Memory B cell (primary cell): ENCODE measurements around the gene DMD.

Experiments
- ATAC-seq: fragments of 150-1000 bp; cut with Tn5 transposase; 2 replicates; pipeline ENCODE4 v1.10.0; 2021; ENCODE audit warnings: low read depth, mild to moderate bottlenecking, moderate library complexity
- DNase-seq, 2 donors: peaks; one replicate each; pipeline ENCODE4 v3.0.0; 2022; ENCODE audit warnings: low spot score in 2 of 2
- H3K27ac Mint-ChIP-seq: one replicate; pipeline ENCODE4 v1.8.0; 2022; ENCODE audit warnings: mild to moderate bottlenecking, moderate library complexity, mixed read lengths
- H3K27me3 Mint-ChIP-seq: one replicate; pipeline ENCODE4 v1.8.0; 2022; ENCODE audit warnings: mixed read lengths
- H3K36me3 Mint-ChIP-seq: one replicate; pipeline ENCODE4 v1.8.0; 2022; ENCODE audit warnings: mild to moderate bottlenecking, mixed read lengths
- H3K4me1 Mint-ChIP-seq: one replicate; pipeline ENCODE4 v1.8.0; 2022; ENCODE audit warnings: mixed read lengths
- H3K4me3 Mint-ChIP-seq: one replicate; pipeline ENCODE4 v1.8.0; 2022; ENCODE audit warnings: mild to moderate bottlenecking, moderate library complexity, mixed read lengths
- H3K9me3 Mint-ChIP-seq: one replicate; pipeline ENCODE4 v1.8.0; 2022; ENCODE audit warnings: mixed read lengths

Gene DMD

DNA sequence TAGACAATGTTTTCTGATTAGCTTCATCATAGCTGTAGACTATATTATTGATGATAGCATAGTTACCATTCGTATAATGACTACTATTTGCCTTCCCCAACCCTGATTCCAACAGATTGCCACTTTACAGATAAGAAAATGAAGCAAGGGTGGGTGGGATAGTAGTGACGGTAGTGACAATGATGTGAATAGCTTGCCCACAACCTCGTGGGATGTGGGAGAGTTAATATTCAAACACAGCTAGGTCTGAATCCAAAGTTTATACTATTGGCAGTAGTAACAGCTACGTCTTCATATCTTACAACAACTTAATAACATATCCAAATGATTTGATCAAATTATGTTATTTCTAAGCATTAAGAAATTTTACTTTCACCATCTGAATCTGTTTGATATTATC lies 1372.7 kb downstream of the DMD start:
- no peaks in the 10 kb centered on the region for H3K4me1 Mint-ChIP-seq
- no peak overlapping the region for H3K4me3 Mint-ChIP-seq
- no peak for DNase-seq
- H3K36me3 Mint-ChIP-seq: no peaks in the 10 kb centered on the region
- no peaks in the 10 kb centered on the region for H3K27me3 Mint-ChIP-seq
- no peak overlapping the region for H3K27ac Mint-ChIP-seq
- no peaks in the 10 kb centered on the region for H3K9me3 Mint-ChIP-seq
- no peak for ATAC-seq

DNA sequence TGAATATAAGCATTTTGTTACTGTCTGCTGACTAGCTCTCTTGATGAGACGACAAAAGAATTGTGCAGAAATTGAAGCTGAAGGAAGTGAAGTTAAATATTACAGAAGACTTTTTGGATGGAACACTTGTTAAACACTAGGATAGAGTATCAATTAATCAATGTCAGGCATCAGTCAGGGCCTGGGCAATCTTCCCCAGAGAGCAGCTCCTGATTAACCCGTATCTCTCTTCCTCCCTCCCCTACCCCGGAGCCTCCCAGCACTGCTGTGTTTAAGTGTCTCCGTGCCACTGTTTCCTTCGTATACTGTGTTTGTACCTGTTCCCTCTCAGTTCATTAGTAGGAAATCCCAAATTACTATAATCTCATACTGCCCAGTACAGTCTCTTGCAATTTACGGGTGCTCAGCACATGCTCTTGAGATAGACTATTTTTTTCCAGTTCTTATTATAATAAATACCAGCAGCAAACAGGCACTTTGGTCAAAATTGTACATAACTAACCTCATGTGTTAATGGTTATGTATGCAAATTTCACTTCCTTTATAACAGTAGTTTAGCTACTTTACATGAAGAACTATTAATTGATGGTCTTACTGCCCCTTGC lies 1373.8 kb downstream of the DMD start:
- Mint-ChIP-seq H3K36me3 (no peaks in the 10 kb centered on the region), H3K27me3 (no peaks in the 10 kb centered on the region), H3K9me3 (no peaks in the 10 kb centered on the region), H3K4me3 (no peak overlapping the region), H3K4me1 (no peaks in the 10 kb centered on the region), H3K27ac (no peak overlapping the region)
- DNase-seq (no peak), ATAC-seq (no peak)

DNA sequence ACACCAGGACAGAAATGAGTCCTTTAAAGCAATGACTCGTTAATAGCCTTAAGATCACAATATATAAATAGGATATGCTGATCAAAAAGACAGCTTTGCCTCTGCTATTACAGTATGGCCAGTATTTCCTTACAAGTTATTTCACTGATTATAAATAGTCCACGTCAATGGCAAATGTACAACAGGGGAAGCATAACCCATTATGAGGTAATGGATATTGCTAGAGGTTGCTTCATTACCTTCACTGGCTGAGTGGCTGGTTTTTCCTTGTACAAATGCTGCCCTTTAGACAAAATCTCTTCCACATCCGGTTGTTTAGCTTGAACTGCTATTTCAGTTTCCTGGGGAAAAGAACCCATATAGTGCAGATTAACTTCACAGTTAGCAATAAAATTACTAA lies 1374.9 kb downstream of the DMD start:
- H3K36me3 Mint-ChIP-seq: no peaks in the 10 kb centered on the region
- H3K4me1 Mint-ChIP-seq: no peaks in the 10 kb centered on the region
- no peaks in the 10 kb centered on the region for H3K9me3 Mint-ChIP-seq
- no peak overlapping the region for H3K4me3 Mint-ChIP-seq
- ATAC-seq (no peak), DNase-seq (no peak)
- H3K27me3 Mint-ChIP-seq: no peaks in the 10 kb centered on the region
- no peak overlapping the region for H3K27ac Mint-ChIP-seq

DNA sequence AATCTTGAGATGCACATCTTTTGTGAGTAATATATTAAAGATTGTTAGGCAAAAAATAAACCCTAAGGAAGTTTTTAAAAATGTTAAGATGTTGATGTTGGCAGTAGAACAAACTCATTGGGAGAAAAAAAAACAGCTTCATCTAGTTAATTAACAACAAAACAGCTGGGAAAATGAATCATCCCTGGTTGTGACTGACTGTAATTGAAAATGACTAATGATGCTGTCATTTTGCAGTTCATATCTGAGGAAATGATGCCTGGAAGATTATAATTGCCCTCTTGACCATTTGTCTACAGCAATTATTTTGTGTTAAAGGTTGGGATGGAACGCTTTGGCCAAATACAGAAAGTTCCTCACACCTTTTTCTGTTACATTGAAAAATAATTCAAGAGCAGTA lies 1379.1 kb downstream of the DMD start:
- no peak for DNase-seq
- Mint-ChIP-seq H3K27ac (no peak overlapping the region), H3K27me3 (no peaks in the 10 kb centered on the region), H3K4me3 (no peak overlapping the region), H3K4me1 (no peaks in the 10 kb centered on the region), H3K36me3 (no peaks in the 10 kb centered on the region), H3K9me3 (no peaks in the 10 kb centered on the region)
- no peak for ATAC-seq

DNA sequence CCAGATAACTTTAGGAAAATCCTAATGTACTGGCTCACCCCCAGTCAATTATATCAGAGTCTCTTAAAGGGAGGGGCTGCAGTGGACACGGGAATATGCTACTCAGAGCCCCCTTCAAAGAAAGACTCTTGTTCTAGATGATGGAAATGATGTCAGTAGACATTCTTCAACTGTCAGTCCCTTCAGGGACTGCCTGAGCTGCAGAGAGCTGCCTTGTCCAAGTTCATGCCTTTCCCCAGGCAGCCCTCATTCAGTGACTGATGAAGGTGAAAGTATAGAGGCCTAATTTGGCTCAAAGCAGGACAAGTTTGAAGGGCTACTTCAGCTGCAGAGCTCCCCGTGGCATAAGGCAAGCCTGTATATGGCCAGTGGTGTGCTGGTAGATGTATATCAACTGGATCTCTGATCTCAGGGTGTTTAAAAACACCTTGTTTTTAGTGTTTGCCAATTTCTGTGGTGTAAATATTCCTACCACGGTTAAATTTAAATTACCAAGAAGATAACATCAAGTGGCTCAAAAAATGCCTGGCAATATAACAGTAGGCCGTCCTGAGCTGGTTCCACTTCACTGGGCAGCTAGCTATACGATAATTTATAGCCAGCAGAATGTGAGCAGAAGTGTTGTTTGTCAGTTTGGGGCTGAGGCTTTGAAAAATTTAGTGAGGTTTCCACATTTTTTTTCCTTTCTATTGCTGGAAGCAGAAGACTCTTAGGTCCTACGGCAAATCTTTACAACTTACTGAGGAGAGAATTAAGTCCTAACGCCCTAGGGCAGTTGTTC lies 1390.7 kb downstream of the DMD start:
- ATAC-seq (no peak), DNase-seq (no peak)
- Mint-ChIP-seq H3K27ac (no peak overlapping the region), H3K9me3 (no peaks in the 10 kb centered on the region), H3K4me3 (no peak overlapping the region), H3K27me3 (no peaks in the 10 kb centered on the region), H3K4me1 (no peaks in the 10 kb centered on the region), H3K36me3 (no peaks in the 10 kb centered on the region)

DNA sequence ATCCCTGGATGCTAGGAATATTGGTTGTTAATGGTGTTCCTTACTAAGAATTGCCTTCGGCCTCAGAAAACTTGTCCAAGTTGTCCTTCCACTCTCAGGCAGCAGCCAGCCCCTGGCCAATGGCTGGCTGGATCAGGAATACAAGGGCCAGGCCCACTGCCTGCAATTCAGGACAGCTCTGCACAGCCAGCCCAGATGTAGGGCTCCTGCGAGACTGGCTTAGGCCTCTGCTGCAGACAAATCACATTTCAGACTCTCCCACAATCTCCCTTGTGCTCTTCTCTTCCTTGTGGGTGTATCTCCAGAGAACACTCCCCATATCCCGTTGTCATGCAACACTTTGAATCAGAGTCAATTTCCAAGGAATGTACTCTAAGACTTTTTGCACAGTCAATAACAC lies 1391.9 kb downstream of the DMD start:
- H3K27me3 Mint-ChIP-seq: no peaks in the 10 kb centered on the region
- no peaks in the 10 kb centered on the region for H3K9me3 Mint-ChIP-seq
- H3K4me3 Mint-ChIP-seq: no peak overlapping the region
- ATAC-seq (no peak), DNase-seq (no peak)
- no peaks in the 10 kb centered on the region for H3K36me3 Mint-ChIP-seq
- no peaks in the 10 kb centered on the region for H3K4me1 Mint-ChIP-seq
- H3K27ac Mint-ChIP-seq: no peak overlapping the region

DNA sequence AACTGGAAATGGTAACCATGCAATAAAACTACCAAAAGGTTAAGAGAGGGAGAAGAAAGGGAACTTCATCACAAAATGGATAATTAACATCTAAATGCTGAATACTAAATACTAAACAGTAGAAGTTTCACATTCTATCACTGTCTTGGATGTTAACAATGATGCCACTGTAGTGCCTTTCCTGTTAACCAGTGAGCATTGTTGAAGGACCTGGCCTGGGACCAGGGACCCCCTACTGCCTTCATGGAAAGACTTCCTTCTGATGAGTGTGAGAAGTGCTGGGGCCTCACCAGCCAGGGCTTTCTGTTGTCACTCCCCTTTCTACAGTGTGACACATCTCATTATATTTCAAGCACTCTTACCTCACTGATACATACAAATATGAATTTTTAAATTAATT lies 1400.2 kb downstream of the DMD start:
- no peak overlapping the region for H3K27ac Mint-ChIP-seq
- H3K36me3 Mint-ChIP-seq: no peaks in the 10 kb centered on the region
- ATAC-seq (no peak), DNase-seq (no peak)
- H3K4me3 Mint-ChIP-seq: no peak overlapping the region
- no peaks in the 10 kb centered on the region for H3K4me1 Mint-ChIP-seq
- no peaks in the 10 kb centered on the region for H3K27me3 Mint-ChIP-seq
- no peaks in the 10 kb centered on the region for H3K9me3 Mint-ChIP-seq

DNA sequence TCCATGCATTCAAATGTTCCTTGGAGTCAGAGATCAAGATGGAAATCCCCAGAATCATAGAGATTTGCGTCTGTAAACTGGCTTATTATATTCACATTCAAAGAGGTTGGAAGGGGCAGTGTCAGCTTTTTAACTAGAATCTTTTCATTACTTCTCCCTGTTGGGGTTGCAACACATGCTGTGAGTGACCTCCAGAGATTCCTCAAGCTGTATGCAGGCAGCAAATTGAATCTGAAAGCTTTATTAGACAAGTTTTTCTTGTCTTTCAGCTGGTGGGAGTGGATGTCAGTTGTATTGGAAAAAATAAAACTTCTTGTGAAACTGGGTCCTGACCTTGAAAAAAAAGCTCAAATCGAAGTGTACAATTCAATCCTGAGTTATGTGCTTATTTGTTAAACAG lies 1403.0 kb downstream of the DMD start:
- Mint-ChIP-seq H3K27me3 (no peaks in the 10 kb centered on the region), H3K4me3 (no peak overlapping the region), H3K4me1 (no peaks in the 10 kb centered on the region), H3K36me3 (no peaks in the 10 kb centered on the region), H3K9me3 (no peaks in the 10 kb centered on the region), H3K27ac (no peak overlapping the region)
- ATAC-seq (no peak), DNase-seq (no peak)

DNA sequence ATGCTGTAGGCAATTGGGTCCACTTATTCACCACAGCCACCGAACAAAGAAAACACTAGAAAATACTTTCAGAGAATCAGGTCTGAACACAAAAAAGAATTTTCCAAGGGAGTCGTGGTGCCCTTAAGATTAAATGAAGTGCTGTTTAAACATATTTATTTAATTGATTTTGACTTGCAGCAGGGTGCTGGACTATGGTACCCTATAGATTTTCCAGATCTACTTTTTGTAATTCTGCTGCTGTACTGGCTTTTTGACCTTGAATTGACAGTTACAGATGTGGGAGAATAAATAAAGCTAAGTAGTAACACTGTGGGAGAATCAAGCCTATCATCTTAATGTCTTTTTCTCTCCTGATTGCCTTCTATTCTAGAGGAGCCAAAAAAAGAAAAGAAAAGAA lies 1404.2 kb downstream of the DMD start:
- H3K4me3 Mint-ChIP-seq: no peak overlapping the region
- ATAC-seq: no peak
- no peak overlapping the region for H3K27ac Mint-ChIP-seq
- no peaks in the 10 kb centered on the region for H3K27me3 Mint-ChIP-seq
- no peak for DNase-seq
- no peaks in the 10 kb centered on the region for H3K36me3 Mint-ChIP-seq
- no peaks in the 10 kb centered on the region for H3K9me3 Mint-ChIP-seq
- no peaks in the 10 kb centered on the region for H3K4me1 Mint-ChIP-seq

DNA sequence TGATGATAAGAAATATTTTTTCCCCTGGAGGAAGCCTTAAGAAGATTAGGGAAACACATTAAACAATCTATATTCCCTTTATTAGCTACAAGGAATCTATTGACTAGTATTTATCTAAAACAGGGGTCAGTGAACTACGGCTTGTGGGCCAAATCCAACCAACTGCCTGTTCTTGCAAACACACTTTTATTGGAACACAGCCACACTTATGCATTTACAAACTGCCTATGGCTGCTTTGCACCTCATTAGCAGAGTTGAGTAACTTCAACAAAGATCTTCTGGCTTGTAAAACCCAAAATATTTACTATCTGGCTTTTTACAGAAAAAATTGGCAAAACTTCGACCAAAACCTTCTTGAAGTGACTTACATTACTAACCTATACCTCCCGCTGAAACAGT lies 1405.6 kb downstream of the DMD start:
- no peaks in the 10 kb centered on the region for H3K27me3 Mint-ChIP-seq
- H3K9me3 Mint-ChIP-seq: no peaks in the 10 kb centered on the region
- no peak overlapping the region for H3K27ac Mint-ChIP-seq
- no peak overlapping the region for H3K4me3 Mint-ChIP-seq
- H3K36me3 Mint-ChIP-seq: no peaks in the 10 kb centered on the region
- no peak for DNase-seq
- no peaks in the 10 kb centered on the region for H3K4me1 Mint-ChIP-seq
- no peak for ATAC-seq

DNA sequence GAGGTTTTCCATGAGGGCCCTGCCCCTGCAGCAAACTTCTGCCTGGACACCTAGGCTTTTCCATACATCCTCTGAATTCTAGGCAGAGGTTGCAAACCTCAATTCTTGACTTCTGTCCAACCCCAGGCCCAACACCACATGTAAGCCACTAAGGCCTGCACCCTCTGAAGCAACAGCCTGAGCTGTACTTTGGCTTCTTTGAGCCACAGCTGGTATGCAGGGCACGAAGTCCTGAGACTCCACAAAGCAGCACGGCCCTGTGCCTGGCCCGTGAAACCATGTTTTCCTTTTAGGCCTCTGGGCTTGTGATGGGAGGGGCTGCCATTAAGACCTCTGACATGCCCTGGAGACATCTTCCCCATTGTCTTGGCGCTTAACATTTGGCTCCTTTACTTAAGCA lies 1411.1 kb downstream of the DMD start:
- no peaks in the 10 kb centered on the region for H3K36me3 Mint-ChIP-seq
- H3K9me3 Mint-ChIP-seq: no peaks in the 10 kb centered on the region
- ATAC-seq: no peak
- H3K27me3 Mint-ChIP-seq: no peaks in the 10 kb centered on the region
- no peaks in the 10 kb centered on the region for H3K4me1 Mint-ChIP-seq
- H3K4me3 Mint-ChIP-seq: no peak overlapping the region
- no peak for DNase-seq
- H3K27ac Mint-ChIP-seq: no peak overlapping the region

DNA sequence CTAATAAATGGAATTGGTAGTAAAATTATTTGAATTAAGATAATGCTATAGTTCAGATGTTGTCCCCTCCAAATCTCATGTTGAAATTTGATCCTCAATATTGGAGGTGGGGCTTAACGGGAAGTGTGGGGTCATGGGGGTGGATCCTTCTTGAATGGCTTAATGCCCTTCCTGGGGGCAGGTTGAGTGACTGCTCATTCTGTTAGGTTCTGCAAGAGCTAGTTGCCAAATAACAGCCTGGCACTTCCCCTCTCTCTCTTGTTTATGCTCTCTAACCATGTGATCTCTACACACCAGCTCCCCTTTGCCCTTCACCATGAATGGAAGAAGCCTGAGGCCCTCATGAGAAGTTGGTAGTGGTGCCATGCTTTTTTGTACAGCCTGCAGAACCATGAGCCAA lies 1414.7 kb downstream of the DMD start:
- Mint-ChIP-seq H3K4me3 (no peak overlapping the region), H3K4me1 (no peaks in the 10 kb centered on the region), H3K9me3 (no peaks in the 10 kb centered on the region), H3K27ac (no peak overlapping the region), H3K27me3 (no peaks in the 10 kb centered on the region), H3K36me3 (no peaks in the 10 kb centered on the region)
- DNase-seq (no peak), ATAC-seq (no peak)

DNA sequence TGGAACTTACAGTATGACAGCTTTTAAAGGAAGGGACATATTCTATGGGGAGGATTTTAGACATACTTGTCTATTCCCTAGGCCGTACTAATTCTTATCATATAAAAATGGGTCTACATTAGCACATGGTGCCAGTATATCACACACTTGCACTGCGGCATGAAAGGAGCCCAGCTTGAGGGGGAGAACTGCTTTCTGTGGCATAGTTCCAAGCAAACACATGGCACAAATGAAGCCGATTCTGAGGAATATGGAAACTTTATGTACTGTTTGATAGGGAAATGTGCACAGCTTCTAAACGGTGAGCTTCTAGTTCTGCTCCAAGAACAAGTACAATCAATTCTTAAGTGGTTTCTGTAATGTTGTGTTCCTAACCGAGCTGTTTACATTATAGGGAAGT lies 1463.9 kb downstream of the DMD start:
- no peak overlapping the region for H3K4me3 Mint-ChIP-seq

DNA sequence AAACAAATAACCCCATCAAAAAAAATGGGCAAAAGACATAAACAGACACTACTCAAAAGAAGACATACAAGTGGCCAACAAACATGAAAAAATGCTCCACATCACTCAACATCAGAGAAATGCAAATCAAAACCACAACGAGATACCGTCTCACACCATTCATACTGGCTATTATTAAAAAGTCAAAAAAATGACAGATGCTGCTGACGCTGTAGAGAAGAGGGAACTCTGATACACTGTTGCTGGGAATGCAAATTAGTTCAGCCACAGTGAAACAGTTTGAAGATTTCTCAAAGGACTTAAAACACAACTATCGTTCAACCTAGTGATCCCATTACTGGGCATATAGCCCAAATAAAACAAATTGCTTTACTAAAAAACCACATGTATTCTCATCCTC lies 1468.3 kb downstream of the DMD start:
- ATAC-seq (no peak), DNase-seq (no peak)
- H3K27me3 Mint-ChIP-seq: no peaks in the 10 kb centered on the region
- no peaks in the 10 kb centered on the region for H3K36me3 Mint-ChIP-seq
- no peak overlapping the region for H3K27ac Mint-ChIP-seq
- no peak overlapping the region for H3K4me3 Mint-ChIP-seq
- H3K4me1 Mint-ChIP-seq: no peaks in the 10 kb centered on the region
- peaks cover 1% of the 10 kb centered on the region for H3K9me3 Mint-ChIP-seq

More for the DNA sequence above, 1463.9 kb downstream of the DMD start:
- ATAC-seq (no peak), DNase-seq (no peak)
- Mint-ChIP-seq H3K27ac (no peak overlapping the region), H3K9me3 (no peaks in the 10 kb centered on the region), H3K4me1 (no peaks in the 10 kb centered on the region), H3K36me3 (no peaks in the 10 kb centered on the region), H3K27me3 (no peaks in the 10 kb centered on the region)

DNA sequence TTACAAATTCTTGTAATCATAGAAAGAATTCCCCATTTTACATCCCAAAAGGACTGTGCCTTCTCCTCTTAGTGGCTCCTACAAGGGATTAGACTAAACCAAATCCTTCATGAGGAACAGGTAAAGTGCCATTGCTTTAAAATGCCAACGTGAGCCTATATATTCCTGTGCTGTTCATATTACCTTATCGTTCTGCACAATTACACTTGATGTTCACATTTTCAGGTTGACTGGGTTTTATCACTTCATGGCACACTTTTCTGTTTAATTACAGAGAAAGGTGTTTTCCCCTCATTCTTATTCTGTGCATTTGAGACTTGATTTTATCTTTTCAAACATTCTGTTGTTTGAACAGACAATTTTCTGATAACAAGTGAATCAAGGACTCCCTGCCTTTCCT lies 1493.9 kb downstream of the DMD start:
- ATAC-seq (no peak), DNase-seq (no peak)
- Mint-ChIP-seq H3K36me3 (no peaks in the 10 kb centered on the region), H3K27me3 (no peaks in the 10 kb centered on the region), H3K4me1 (no peaks in the 10 kb centered on the region), H3K4me3 (no peak overlapping the region), H3K27ac (no peak overlapping the region), H3K9me3 (no peaks in the 10 kb centered on the region)
